Stimulated activated CD8-positive, alpha-beta memory T cell treated with anti-CD3 and anti-CD28 coated beads, Interleukin-4, amount 100 ng/mL, for 48 hours (primary cell): ENCODE results near the gene KRTAP4-7.
"Not testable (repeated sequence)": the region's sequence is repeated elsewhere in the genome, so short reads cannot be mapped to it uniquely, and the experiment has no call there.

Experiments used
- DNase-seq: peaks from one replicate; pipeline ENCODE4 v3.0.0-alpha.2; 2020

KRTAP4-7 gene

GRCh38 chr17:41084100-41084856 lies at the start of gene KRTAP4-7:
TSS of gene KRTAP4-7 (plus strand) at chr17:41084150. CDS start at chr17:41084207, 57 bp downstream.
- DNase-seq, result not testable (repeated sequence)

GRCh38 chr17:41034346-41034935 lies 49.5 kb upstream of the KRTAP4-7 start, which contains the start of gene KRTAP1-3:
TSS of gene KRTAP1-3 (minus strand) at chr17:41034874. CDS start at chr17:41034821, 53 bp downstream.
- not testable (repeated sequence) for DNase-seq

GRCh38 chr17:41037853-41038350 lies 46.0 kb upstream of the KRTAP4-7 start:
- DNase-seq, result no peak

DNA sequence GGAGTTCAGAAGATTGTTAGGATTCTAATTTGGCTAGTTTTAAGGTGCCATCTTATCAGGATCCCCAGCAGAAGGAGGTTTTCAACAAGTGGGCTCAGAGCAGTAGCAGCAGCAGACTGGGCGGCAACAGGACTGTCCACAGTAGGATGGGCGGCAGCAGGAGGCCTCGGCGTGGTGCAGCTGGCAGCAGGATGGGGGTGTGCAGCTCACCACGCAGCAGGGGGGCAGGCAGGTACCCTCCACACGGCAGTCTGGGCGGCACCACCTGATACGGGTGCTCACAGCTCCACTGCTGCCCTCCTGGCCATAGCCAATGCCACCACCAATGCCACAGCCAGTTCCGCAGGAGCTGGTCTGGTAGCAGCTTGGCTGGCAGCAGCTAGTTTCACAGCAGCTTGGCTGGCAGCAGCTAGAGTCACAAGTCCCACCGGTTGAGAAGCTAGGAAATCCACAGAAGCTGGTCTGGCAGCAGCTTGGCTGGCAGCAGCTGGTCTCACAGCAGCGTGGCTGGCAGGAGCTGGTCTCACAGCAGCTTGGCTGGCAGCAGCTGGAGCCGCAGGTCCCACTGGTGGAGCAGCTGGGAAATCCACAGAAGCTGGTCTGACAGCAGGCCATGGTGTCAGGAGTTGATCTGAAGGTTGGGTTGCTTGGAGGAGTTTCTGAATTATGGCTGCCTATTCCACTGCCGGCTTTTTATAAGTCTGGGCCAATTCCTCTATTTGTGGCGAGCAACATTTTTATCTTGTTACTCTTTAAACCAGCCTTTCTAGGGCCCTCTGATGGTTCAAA lies 43.0 kb upstream of the KRTAP4-7 start, which contains the start of gene KRTAP1-1:
Gene KRTAP1-1, minus strand, starts transcription at position 668 of the 789 bp plus-strand sequence. Its CDS starts 53 bp downstream, at position 615.
- DNase-seq, result not testable (repeated sequence)

- DNase-seq, result no peak
These were observed 41.0 kb upstream of the KRTAP4-7 start for GRCh38 chr17:41042953-41043352.

DNA sequence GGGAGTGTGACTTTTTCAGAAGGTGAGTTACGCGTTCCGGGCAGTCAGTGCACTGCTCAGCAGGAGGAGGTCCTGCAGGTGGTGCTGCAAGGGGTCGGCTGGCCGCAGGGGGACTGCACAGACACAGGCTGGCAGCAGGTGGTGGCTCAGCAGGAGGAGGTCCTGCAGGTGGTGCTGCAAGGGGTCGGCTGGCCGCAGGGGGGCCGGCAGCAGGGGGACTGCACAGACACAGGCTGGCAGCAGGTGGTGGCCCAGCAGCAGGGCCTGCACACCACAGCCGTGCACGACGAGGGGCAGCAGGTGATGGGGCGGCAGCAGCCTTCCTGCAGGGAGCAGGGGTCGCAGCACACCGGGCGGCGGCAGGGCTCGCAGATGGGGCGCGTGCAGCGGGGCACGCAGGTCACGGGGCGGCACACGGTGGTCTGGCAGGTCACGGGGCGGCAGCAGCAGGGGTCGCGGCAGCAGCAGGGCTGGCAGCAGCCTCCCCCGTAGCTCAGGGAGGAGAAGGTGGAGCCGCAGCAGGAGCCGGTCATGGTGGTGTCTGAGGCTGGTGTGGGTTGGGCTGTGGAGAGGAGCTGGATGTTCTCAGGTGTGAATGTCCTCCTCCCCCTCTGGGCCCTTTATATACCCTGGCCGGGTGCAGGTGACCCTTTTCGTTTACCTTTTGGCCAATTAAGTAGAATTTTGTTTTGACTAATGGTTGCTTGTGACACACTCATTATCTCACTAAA lies 37.0 kb upstream of the KRTAP4-7 start, which contains the start of gene KRTAP2-1:
Gene KRTAP2-1, minus strand, starts transcription at position 582 of the 731 bp plus-strand sequence. Its CDS starts 49 bp downstream, at position 533.
- not testable (repeated sequence) for DNase-seq

DNA sequence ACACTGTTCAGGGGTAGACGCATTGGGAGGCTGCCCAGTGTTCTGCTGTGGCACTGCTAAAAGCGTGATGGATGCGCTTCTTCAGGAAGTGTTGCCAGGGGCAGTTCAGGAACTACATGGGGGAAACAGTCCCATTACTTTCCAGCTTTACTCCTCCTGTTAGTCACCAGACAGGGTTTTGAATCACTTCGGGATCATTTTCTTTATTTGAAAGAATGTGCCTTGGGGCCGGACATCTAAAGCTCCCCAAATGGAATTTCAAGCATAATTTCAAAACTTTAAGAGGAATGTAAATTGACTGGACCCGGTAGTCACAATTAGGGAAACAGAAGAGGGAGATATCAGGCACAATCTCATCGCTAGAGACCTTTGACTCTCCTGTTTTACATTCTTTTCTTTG lies 35.5 kb upstream of the KRTAP4-7 start:
- DNase-seq, result no peak

GRCh38 chr17:41049110-41049509 lies 34.8 kb upstream of the KRTAP4-7 start:
- no peak for DNase-seq

- DNase-seq, result no peak
These were observed 31.4 kb upstream of the KRTAP4-7 start for GRCh38 chr17:41052566-41052965.

GRCh38 chr17:41054025-41054424 lies 29.9 kb upstream of the KRTAP4-7 start:
- DNase-seq, result no peak

GRCh38 chr17:41054556-41054955 lies 29.4 kb upstream of the KRTAP4-7 start:
- not testable (repeated sequence) for DNase-seq

GRCh38 chr17:41055130-41055529 lies 28.8 kb upstream of the KRTAP4-7 start, which contains the start of gene KRTAP2-2:
TSS of gene KRTAP2-2 (minus strand) at chr17:41055230. CDS start at chr17:41055211, 19 bp downstream.
- DNase-seq, result not testable (repeated sequence)

DNA sequence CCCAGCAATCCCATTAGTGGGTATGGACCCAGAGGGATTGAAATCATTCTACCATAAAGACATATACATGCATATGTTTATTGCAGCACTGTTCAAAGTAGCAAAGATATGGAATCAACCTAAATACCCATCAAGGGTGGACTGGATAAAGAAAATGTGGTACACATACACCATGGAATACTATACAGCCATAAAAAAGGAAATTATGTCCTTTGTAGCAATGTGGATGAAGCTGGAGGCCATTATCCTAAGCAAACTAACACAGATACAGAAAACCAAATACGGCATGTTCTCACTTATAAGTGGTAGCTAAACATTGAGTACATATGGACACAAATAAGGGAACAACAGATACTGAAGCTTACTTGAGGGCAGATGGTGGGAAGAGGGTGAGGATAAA lies 26.4 kb upstream of the KRTAP4-7 start:
- DNase-seq, result no peak

DNA sequence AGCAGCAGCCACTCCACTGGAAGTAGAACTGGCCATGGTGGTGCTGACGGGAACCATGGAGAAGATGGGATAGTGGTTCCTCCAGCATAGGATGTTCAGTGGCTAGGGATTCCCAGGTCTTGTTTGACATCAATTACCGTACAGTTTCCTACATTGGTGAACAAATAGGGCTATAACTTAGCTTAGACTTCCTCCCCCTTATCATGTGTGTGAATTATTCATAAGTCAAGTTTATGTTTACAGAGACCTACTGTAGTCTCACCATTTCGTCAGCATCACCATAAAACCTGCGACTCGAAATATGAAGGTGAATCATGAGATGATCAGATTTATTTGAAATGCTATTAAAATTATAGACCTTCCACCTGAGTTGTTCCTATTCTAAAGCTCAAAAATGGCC lies 25.2 kb upstream of the KRTAP4-7 start:
- no peak for DNase-seq

DNA sequence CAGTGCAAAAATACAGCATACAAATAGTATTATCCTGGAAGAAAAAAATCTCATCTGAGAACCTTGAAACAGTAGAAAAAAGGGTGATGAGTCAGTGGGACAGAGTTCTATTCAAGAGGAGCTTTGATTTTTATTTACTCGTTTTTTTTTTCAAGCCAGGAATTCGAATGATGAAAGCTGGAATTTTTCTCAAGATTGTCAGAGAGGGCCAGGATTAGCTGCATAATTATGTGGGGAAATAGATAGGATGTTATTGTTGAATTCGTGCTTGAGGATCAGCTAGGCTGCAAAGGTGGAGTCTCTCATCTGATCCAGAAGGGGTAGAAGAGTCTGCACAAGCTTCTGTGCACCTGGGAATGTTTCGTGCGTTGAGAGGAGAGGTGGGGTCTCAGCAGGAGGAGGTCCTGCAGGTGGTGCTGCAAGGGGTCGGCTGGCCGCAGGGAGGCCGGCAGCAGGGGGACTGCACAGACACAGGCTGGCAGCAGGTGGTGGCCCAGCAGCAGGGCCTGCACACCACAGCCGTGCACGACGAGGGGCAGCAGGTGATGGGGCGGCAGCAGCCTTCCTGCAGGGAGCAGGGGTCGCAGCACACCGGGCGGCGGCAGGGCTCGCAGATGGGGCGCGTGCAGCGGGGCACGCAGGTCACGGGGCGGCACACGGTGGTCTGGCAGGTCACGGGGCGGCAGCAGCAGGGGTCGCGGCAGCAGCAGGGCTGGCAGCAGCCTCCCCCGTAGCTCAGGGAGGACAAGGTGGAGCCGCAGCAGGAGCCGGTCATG lies 24.5 kb upstream of the KRTAP4-7 start:
- DNase-seq, result not testable (repeated sequence)

GRCh38 chr17:41060052-41060604 lies 23.8 kb upstream of the KRTAP4-7 start, which contains the start of gene KRTAP2-3:
TSS of gene KRTAP2-3 (minus strand) at chr17:41060114. CDS start at chr17:41060050, 64 bp downstream.
- DNase-seq, result no peak

- no peak for DNase-seq
These were observed 22.0 kb upstream of the KRTAP4-7 start for GRCh38 chr17:41061964-41062363.

DNA sequence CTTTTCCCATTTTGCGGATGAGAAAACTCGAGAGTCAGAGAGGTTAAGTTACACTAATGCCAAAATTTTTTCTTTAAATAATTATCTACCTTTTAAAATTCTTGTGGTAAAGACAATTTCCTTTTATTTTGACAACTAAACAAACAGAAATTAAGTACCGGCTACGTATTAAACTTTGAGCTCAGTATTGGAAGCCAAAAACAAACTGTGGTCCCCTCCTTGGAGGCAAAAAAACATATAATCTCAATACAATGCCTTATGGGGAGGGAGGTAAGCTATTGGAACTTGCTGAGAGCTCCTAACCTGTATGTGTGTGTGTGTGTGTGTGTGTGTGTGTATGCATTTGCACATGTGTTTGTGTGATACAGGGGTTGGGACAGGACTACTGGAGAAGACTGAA lies 20.5 kb upstream of the KRTAP4-7 start:
- no peak for DNase-seq

GRCh38 chr17:41064301-41064700 lies 19.6 kb upstream of the KRTAP4-7 start:
- no peak for DNase-seq

DNA sequence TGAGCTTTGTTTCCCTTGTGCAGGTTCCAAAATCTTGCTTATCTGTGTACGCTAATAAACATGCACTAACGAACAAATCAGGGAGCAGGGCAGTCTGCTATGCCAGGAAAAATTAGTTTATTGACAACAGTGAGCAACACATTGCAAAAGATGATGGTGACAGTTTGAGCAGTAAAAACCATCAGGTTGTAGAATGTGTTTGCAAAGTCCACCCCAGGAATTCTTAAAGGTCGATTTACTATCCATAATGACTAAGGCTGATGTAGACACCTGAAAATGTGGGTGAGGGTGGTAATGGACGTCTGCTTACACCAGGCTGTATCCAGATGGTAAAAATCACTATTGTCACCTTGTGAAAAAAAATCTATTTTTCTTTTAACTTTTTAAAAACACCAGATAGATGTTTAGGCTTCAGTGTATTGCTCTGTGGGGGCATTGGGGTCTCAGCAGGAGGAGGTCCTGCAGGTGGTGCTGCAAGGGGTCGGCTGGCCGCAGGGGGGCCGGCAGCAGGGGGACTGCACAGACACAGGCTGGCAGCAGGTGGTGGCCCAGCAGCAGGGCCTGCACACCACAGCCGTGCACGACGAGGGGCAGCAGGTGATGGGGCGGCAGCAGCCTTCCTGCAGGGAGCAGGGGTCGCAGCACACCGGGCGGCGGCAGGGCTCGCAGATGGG lies 18.8 kb upstream of the KRTAP4-7 start:
- DNase-seq, result not testable (repeated sequence)
